B cell (primary cell): ENCODE results near the gene EPB41L4B.

Experiments used
- CTCF ChIP-seq: fragments of 200-600 bp; IDR thresholded peaks from one replicate; pipeline ENCODE4 v1.8.0; 2022; ENCODE audit warnings: antibody characterized with exemption, mild to moderate bottlenecking
- EZH2 ChIP-seq: IDR thresholded peaks from 2 replicates; pipeline ENCODE4 v1.6.1; 2012; ENCODE audit warnings: borderline replicate concordance, low read depth, mild to moderate bottlenecking, moderate library complexity, low read length; ENCODE audit not compliant: insufficient read depth, poor library complexity, severe bottlenecking

- no peak for TF ChIP-seq CTCF
- no peak for TF ChIP-seq EZH2
These were observed 24.0 kb upstream of the EPB41L4B start for GRCh38 chr9:109344866-109345265.
